Thoracic aorta (tissue), 2 donors: Measurements from ENCODE around the gene ABHD8. TPM values are rescaled to one million over a fixed set of nuclear protein-coding genes. Genes with fewer than 3 reads are reported as not detected.
A peak's percentile ranks its signal among the peaks of the same experiment; 100 is the strongest.

Experiments used
- ATAC-seq: fragments of 150-250 bp; one replicate; pipeline ENCODE4 v1.8.0; 2017; ENCODE audit warnings: low read depth; ENCODE audit not compliant: insufficient number of reproducible peaks, low FRiP score
- DNase-seq: peaks from one replicate; pipeline ENCODE4 v3.0.0-alpha.2; 2020; ENCODE audit warnings: low spot score
- H3K27ac ChIP-seq, 2 donors: fragments of 200-600 bp; sonication (generic); 1 replicate in 1 of 2; 2 replicates in 1 of 2; pipeline ENCODE4 v1.5.1; 2016; ENCODE audit warnings: mild to moderate bottlenecking in 2 of 2, moderate library complexity in 2 of 2
- H3K27me3 ChIP-seq: fragments of 200-600 bp; sonication (generic); replicated peaks from 2 replicates; pipeline ENCODE4 v1.6.0; 2016; ENCODE audit warnings: mild to moderate bottlenecking; ENCODE audit not compliant: insufficient read depth
- H3K36me3 ChIP-seq: fragments of 200-600 bp; sonication (generic); one replicate; pipeline ENCODE4 v1.5.1; 2016
- H3K4me1 ChIP-seq, 2 donors: fragments of 200-600 bp; sonication (generic); 1 replicate in 1 of 2; 2 replicates in 1 of 2; pipeline versions ENCODE4 v1.5.1 to v1.6.0; 2016; ENCODE audit warnings: low read depth in 2 of 2, mild to moderate bottlenecking in 1 of 2; ENCODE audit not compliant: control insufficient read depth in 1 of 2
- H3K4me3 ChIP-seq: fragments of 200-600 bp; sonication (generic); 2 replicates; pipeline ENCODE4 v1.5.1; 2016; ENCODE audit warnings: mild to moderate bottlenecking
- H3K9me3 ChIP-seq: fragments of 200-600 bp; sonication (generic); 2 replicates; pipeline ENCODE4 v1.5.1; 2016
- CTCF ChIP-seq: fragments of 200-600 bp; sonication (generic); IDR thresholded peaks from one replicate; pipeline ENCODE4 v1.5.1; 2019; ENCODE audit warnings: antibody characterized with exemption
- total RNA-seq, 2 donors: library from RNA; depleted of rRNA; stranded (reverse); fragments of >200 nt; gene quantifications; one replicate each; pipeline versions ENCODE4 v1.1.0 to v1.2.3, GENCODE V29; 2016

Gene ABHD8
- total RNA-seq, 2 donors from 2014 or later, result 9.8 to 24.0 TPM

- ATAC-seq, result peak; percentile 93
- Histone ChIP-seq H3K36me3 (peaks cover 7% of the 10 kb centered on the region), H3K4me1 (peaks cover 20 to 41% of the 10 kb centered on the region in 2 donors), H3K27me3 (no peaks in the 10 kb centered on the region), H3K4me3 (peak within 1 kb of the TSS; percentile 96), H3K9me3 (no peaks in the 10 kb centered on the region), H3K27ac (peak within 1 kb of the TSS; percentile 90 to 97)
- peak; percentile 96 for DNase-seq
- TF ChIP-seq CTCF, result no peak
Measured at GRCh38 chr19:17336872-17337674, 33.8 kb upstream of the ABHD8 start, which contains the start of gene GTPBP3. Gene GTPBP3 (plus strand): TSS chr19:17337553. CDS start chr19:17337612, 59 bp downstream.

GRCh38 chr19:17335575-17335974 is 32.4 kb upstream of the ABHD8 start:
- H3K4me1 ChIP-seq, result peaks cover 20 to 41% of the 10 kb centered on the region in 2 donors
- no peaks in the 10 kb centered on the region for H3K27me3 ChIP-seq
- no peak for TF ChIP-seq CTCF
- no peaks in the 10 kb centered on the region for H3K9me3 ChIP-seq
- H3K36me3 ChIP-seq, result peaks cover 4% of the 10 kb centered on the region
- H3K27ac ChIP-seq, result no peak overlapping the region
- ATAC-seq (no peak), DNase-seq (no peak)
- H3K4me3 ChIP-seq, result peak overlapping the region; percentile 97

GRCh38 chr19:17334414-17335409 is 31.5 kb upstream of the ABHD8 start, which contains the start of gene ANO8:
Gene ANO8 (minus strand): TSS chr19:17334855. CDS start chr19:17334670, 185 bp downstream.
- no peak for TF ChIP-seq CTCF
- DNase-seq (peak; percentile 85), ATAC-seq (peak; percentile 50)
- H3K27me3 ChIP-seq, result no peaks in the 10 kb centered on the region
- H3K9me3 ChIP-seq, result no peaks in the 10 kb centered on the region
- peaks cover 20 to 41% of the 10 kb centered on the region in 2 donors for H3K4me1 ChIP-seq
- H3K4me3 ChIP-seq, result peak within 1 kb of the TSS; percentile 97
- peak within 1 kb of the TSS; percentile 38 to 47 for H3K27ac ChIP-seq
- peaks cover 4% of the 10 kb centered on the region for H3K36me3 ChIP-seq

- ATAC-seq (no peak), DNase-seq (no peak)
- Histone ChIP-seq H3K4me3 (peak overlapping the region; percentile 97), H3K36me3 (peaks cover 4% of the 10 kb centered on the region), H3K27ac (peak overlapping the region in 1 of 2 donors; percentile 47), H3K9me3 (no peaks in the 10 kb centered on the region), H3K4me1 (peaks cover 20 to 40% of the 10 kb centered on the region in 2 donors), H3K27me3 (no peaks in the 10 kb centered on the region)
- TF ChIP-seq CTCF, result no peak
Measured at GRCh38 chr19:17333611-17334413, 30.6 kb upstream of the ABHD8 start.
